Cardiac fibroblast (primary cell): ENCODE data around the gene FBXW2.
A peak's percentile ranks its signal among the peaks of the same experiment; 100 is the strongest.

Source experiments
- DNase-seq, 2 donors: peaks; one replicate each; pipeline versions ENCODE4 v3.0.0 to v3.0.0-alpha.2; 2010; ENCODE audit warnings: low read depth in 2 of 2
- H3K4me3 ChIP-seq, 2 donors: replicated peaks in 1 of 2; 1 replicate in 1 of 2; 2 replicates in 1 of 2; pipeline ENCODE4 v1.5.1; 2011; ENCODE audit warnings: low read depth in 2 of 2, low read length in 2 of 2, mild to moderate bottlenecking in 2 of 2, moderate library complexity in 1 of 2
- CTCF ChIP-seq: IDR thresholded peaks from one replicate; pipeline ENCODE4 v1.5.1; 2011; ENCODE audit warnings: low read depth, mild to moderate bottlenecking, low read length, inconsistent platforms

FBXW2 gene

GRCh38 chr9:120830865-120831264 is 37.6 kb upstream of the FBXW2 start:
- DNase-seq = no peak
- no peak for TF ChIP-seq CTCF
- no peak overlapping the region for H3K4me3 ChIP-seq

GRCh38 chr9:120830151-120830550 is 36.9 kb upstream of the FBXW2 start:
- DNase-seq = peak in 1 of 2 donors; percentile 76
- no peak overlapping the region for H3K4me3 ChIP-seq
- no peak for TF ChIP-seq CTCF

- H3K4me3 ChIP-seq = no peak overlapping the region
- no peak for TF ChIP-seq CTCF
- DNase-seq = no peak
Observed at GRCh38 chr9:120829650-120830049, 36.4 kb upstream of the FBXW2 start.

GRCh38 chr9:120820095-120820494 is 26.9 kb upstream of the FBXW2 start:
- TF ChIP-seq CTCF = no peak
- DNase-seq = no peak
- H3K4me3 ChIP-seq = no peak overlapping the region

- no peak overlapping the region for H3K4me3 ChIP-seq
- no peak for DNase-seq
Observed at GRCh38 chr9:120818595-120818994, 25.4 kb upstream of the FBXW2 start.

GRCh38 chr9:120815075-120815474 is 21.9 kb upstream of the FBXW2 start:
- no peak overlapping the region for H3K4me3 ChIP-seq
- TF ChIP-seq CTCF = no peak
- no peak for DNase-seq

More at GRCh38 chr9:120818595-120818994, 25.4 kb upstream of the FBXW2 start:
- TF ChIP-seq CTCF = no peak

GRCh38 chr9:120808931-120809330 is 15.7 kb upstream of the FBXW2 start:
- TF ChIP-seq CTCF = no peak
- no peak overlapping the region for H3K4me3 ChIP-seq
- DNase-seq = no peak
